ENCODE results near the gene OR4A15. TPM values are rescaled to one million over a fixed set of nuclear protein-coding genes. Genes with fewer than 3 reads are reported as not detected.

OR4A15 gene
- not detected in 2 replicates for total RNA-seq
- long read RNA-seq, result 0 reads

GRCh38 chr11:55367674-55368073 lies at the start of gene OR4A15:
Gene OR4A15 (plus strand): TSS chr11:55367974. CDS start chr11:55367974, 0 bp downstream.
- Mint-ChIP-seq H3K4me1 (ENCODE audit: low read depth) (no peaks in the 10 kb centered on the region), H3K9me3 (ENCODE audit: low read depth) (peaks cover 56% of the 10 kb centered on the region), H3K27ac (no peak within 1 kb of the TSS), H3K36me3 (ENCODE audit: insufficient read depth) (peaks cover 2% of the 10 kb centered on the region), H3K4me3 (ENCODE audit: low read depth) (no peak within 1 kb of the TSS), H3K27me3 (no peaks in the 10 kb centered on the region)
- no peak for DNase-seq (ENCODE audit: low spot score, unreplicated experiment)
- TF ChIP-seq CTCF (IDR thresholded peaks at IDR 0.05; ENCODE audit: unreplicated experiment), result no peak

- TF ChIP-seq CTCF (IDR thresholded peaks at IDR 0.05; ENCODE audit: unreplicated experiment), result no peak
- Mint-ChIP-seq H3K4me3 (ENCODE audit: low read depth) (no peak overlapping the region), H3K27me3 (no peaks in the 10 kb centered on the region), H3K9me3 (ENCODE audit: low read depth) (peaks cover 50% of the 10 kb centered on the region), H3K36me3 (ENCODE audit: insufficient read depth) (no peaks in the 10 kb centered on the region), H3K4me1 (ENCODE audit: low read depth) (no peaks in the 10 kb centered on the region), H3K27ac (no peak overlapping the region)
- no peak for DNase-seq (ENCODE audit: low spot score, unreplicated experiment)
Measured at GRCh38 chr11:55324500-55324899, 43.3 kb upstream of the OR4A15 start.

GRCh38 chr11:55342901-55343300 lies 24.9 kb upstream of the OR4A15 start, which contains the start of gene OR4A16:
Gene OR4A16 (plus strand): TSS chr11:55343201. CDS start chr11:55343201, 0 bp downstream.
- Mint-ChIP-seq H3K9me3 (ENCODE audit: low read depth) (peaks cover 48% of the 10 kb centered on the region), H3K4me3 (ENCODE audit: low read depth) (no peak within 1 kb of the TSS), H3K27ac (no peak within 1 kb of the TSS), H3K4me1 (ENCODE audit: low read depth) (no peaks in the 10 kb centered on the region), H3K36me3 (ENCODE audit: insufficient read depth) (no peaks in the 10 kb centered on the region), H3K27me3 (no peaks in the 10 kb centered on the region)
- no peak for TF ChIP-seq CTCF (IDR thresholded peaks at IDR 0.05; ENCODE audit: unreplicated experiment)
- no peak for DNase-seq (ENCODE audit: low spot score, unreplicated experiment)

- no peaks in the 10 kb centered on the region for H3K4me1 Mint-ChIP-seq (ENCODE audit: low read depth)
- DNase-seq (ENCODE audit: low spot score, unreplicated experiment), result no peak
- no peak for TF ChIP-seq CTCF (IDR thresholded peaks at IDR 0.05; ENCODE audit: unreplicated experiment)
- no peak overlapping the region for H3K27ac Mint-ChIP-seq
- peaks cover 49% of the 10 kb centered on the region for H3K9me3 Mint-ChIP-seq (ENCODE audit: low read depth)
- no peaks in the 10 kb centered on the region for H3K27me3 Mint-ChIP-seq
- H3K36me3 Mint-ChIP-seq (ENCODE audit: insufficient read depth), result no peaks in the 10 kb centered on the region
- H3K4me3 Mint-ChIP-seq (ENCODE audit: low read depth), result no peak overlapping the region
Measured at GRCh38 chr11:55345306-55345705, 22.5 kb upstream of the OR4A15 start.

GRCh38 chr11:55349032-55349431 lies 18.7 kb upstream of the OR4A15 start:
- peaks cover 34% of the 10 kb centered on the region for H3K9me3 Mint-ChIP-seq (ENCODE audit: low read depth)
- no peaks in the 10 kb centered on the region for H3K27me3 Mint-ChIP-seq
- H3K4me3 Mint-ChIP-seq (ENCODE audit: low read depth), result no peak overlapping the region
- H3K36me3 Mint-ChIP-seq (ENCODE audit: insufficient read depth), result no peaks in the 10 kb centered on the region
- TF ChIP-seq CTCF (IDR thresholded peaks at IDR 0.05; ENCODE audit: unreplicated experiment), result no peak
- H3K4me1 Mint-ChIP-seq (ENCODE audit: low read depth), result no peaks in the 10 kb centered on the region
- H3K27ac Mint-ChIP-seq, result no peak overlapping the region
- DNase-seq (ENCODE audit: low spot score, unreplicated experiment), result no peak

All from progenitor cell of endocrine pancreas (in vitro differentiated cells).